Measurements from ENCODE around the gene YY1.
A peak's percentile ranks its signal among the peaks of the same experiment; 100 is the strongest.

Gene YY1

GRCh38 chr14:100243020-100243419 lies 4.1 kb downstream of the YY1 start:
- peak overlapping the region; percentile 26; the same call in 1 of the 2 replicates for H3K9ac ChIP-seq (ENCODE audit: low read depth, low read length)
- H2AFZ ChIP-seq (ENCODE audit: low read depth, low read length) = no peak overlapping the region
- no peak overlapping the region for H3K27ac ChIP-seq (ENCODE audit: low read length)
- H3K27me3 ChIP-seq (ENCODE audit: insufficient read depth, low read length, poor library complexity) = no peaks in the 10 kb centered on the region
- no peak for DNase-seq
- no peak for ATAC-seq (ENCODE audit: insufficient read depth, low read depth)
- TF ChIP-seq CTCF (IDR thresholded peaks at IDR 0.05; ENCODE audit: borderline replicate concordance, extremely low read depth, low read length, poor library complexity, severe bottlenecking) = no peak
- no peak for TF ChIP-seq EZH2 (IDR thresholded peaks at IDR 0.05; ENCODE audit: borderline replicate concordance, low read depth, low read length, severe bottlenecking)
- peaks cover 74% of the 10 kb centered on the region for H4K20me1 ChIP-seq (ENCODE audit: insufficient read depth, low read length)
- peaks cover 58% of the 10 kb centered on the region for H3K36me3 ChIP-seq (ENCODE audit: insufficient read depth, low read length)
- peaks cover 44% of the 10 kb centered on the region for H3K4me1 ChIP-seq (ENCODE audit: insufficient read depth, low read length)
- peaks cover 90% of the 10 kb centered on the region for H3K79me2 ChIP-seq (ENCODE audit: insufficient read depth, low read length)
- peak overlapping the region in 1 of 2 experiments; percentile 25; a peak in 1 of 4 replicates for H3K4me3 ChIP-seq (ENCODE audit: low read depth in 1 of 2, low read length in 2 of 2)
- H3K9me3 ChIP-seq (ENCODE audit: insufficient read depth, low read length, severe bottlenecking) = no peaks in the 10 kb centered on the region
- H3K4me2 ChIP-seq (ENCODE audit: insufficient read depth, low read length) = peak overlapping the region; percentile 66

- no peak overlapping the region for H3K9ac ChIP-seq (ENCODE audit: low read depth, low read length)
- no peaks in the 10 kb centered on the region for H3K9me3 ChIP-seq (ENCODE audit: insufficient read depth, low read length, severe bottlenecking)
- H3K4me3 ChIP-seq (ENCODE audit: low read depth in 1 of 2, low read length in 2 of 2) = no peak overlapping the region
- H3K4me1 ChIP-seq (ENCODE audit: insufficient read depth, low read length) = peaks cover 33% of the 10 kb centered on the region
- TF ChIP-seq EZH2 (IDR thresholded peaks at IDR 0.05; ENCODE audit: borderline replicate concordance, low read depth, low read length, severe bottlenecking) (no peak), CTCF (IDR thresholded peaks at IDR 0.05; ENCODE audit: borderline replicate concordance, extremely low read depth, low read length, poor library complexity, severe bottlenecking) (peak; percentile 68)
- peaks cover 99% of the 10 kb centered on the region for H3K79me2 ChIP-seq (ENCODE audit: insufficient read depth, low read length)
- peak; percentile 83 for ATAC-seq (ENCODE audit: insufficient read depth, low read depth)
- H3K27ac ChIP-seq (ENCODE audit: low read length) = no peak overlapping the region
- no peak overlapping the region for H2AFZ ChIP-seq (ENCODE audit: low read depth, low read length)
- no peak overlapping the region for H3K4me2 ChIP-seq (ENCODE audit: insufficient read depth, low read length)
- H3K36me3 ChIP-seq (ENCODE audit: insufficient read depth, low read length) = peaks cover 59% of the 10 kb centered on the region
- H3K27me3 ChIP-seq (ENCODE audit: insufficient read depth, low read length, poor library complexity) = no peaks in the 10 kb centered on the region
- H4K20me1 ChIP-seq (ENCODE audit: insufficient read depth, low read length) = peaks cover 88% of the 10 kb centered on the region
- DNase-seq = no peak
Observed at GRCh38 chr14:100246809-100247428, 8.0 kb downstream of the YY1 start.

- no peaks in the 10 kb centered on the region for H3K27me3 ChIP-seq (ENCODE audit: insufficient read depth, low read length, poor library complexity)
- H3K4me3 ChIP-seq (ENCODE audit: low read depth in 1 of 2, low read length in 2 of 2) = no peak overlapping the region
- H3K36me3 ChIP-seq (ENCODE audit: insufficient read depth, low read length) = peaks cover 63% of the 10 kb centered on the region
- ATAC-seq (ENCODE audit: insufficient read depth, low read depth) (no peak), DNase-seq (no peak)
- peaks cover 94% of the 10 kb centered on the region for H4K20me1 ChIP-seq (ENCODE audit: insufficient read depth, low read length)
- no peak overlapping the region for H3K27ac ChIP-seq (ENCODE audit: low read length)
- no peak overlapping the region for H2AFZ ChIP-seq (ENCODE audit: low read depth, low read length)
- peaks cover 19% of the 10 kb centered on the region for H3K4me1 ChIP-seq (ENCODE audit: insufficient read depth, low read length)
- no peak overlapping the region for H3K4me2 ChIP-seq (ENCODE audit: insufficient read depth, low read length)
- TF ChIP-seq CTCF (IDR thresholded peaks at IDR 0.05; ENCODE audit: borderline replicate concordance, extremely low read depth, low read length, poor library complexity, severe bottlenecking) = no peak
- no peak for TF ChIP-seq EZH2 (IDR thresholded peaks at IDR 0.05; ENCODE audit: borderline replicate concordance, low read depth, low read length, severe bottlenecking)
- no peak overlapping the region for H3K9ac ChIP-seq (ENCODE audit: low read depth, low read length)
- H3K79me2 ChIP-seq (ENCODE audit: insufficient read depth, low read length) = peaks cover 99% of the 10 kb centered on the region
- no peaks in the 10 kb centered on the region for H3K9me3 ChIP-seq (ENCODE audit: insufficient read depth, low read length, severe bottlenecking)
Observed at GRCh38 chr14:100250732-100251465, 12.0 kb downstream of the YY1 start.
